CD14-positive monocyte (primary cell): ENCODE measurements around the gene TTC7B. TPM values are rescaled to one million over a fixed set of nuclear protein-coding genes. Genes with fewer than 3 reads are reported as not detected.

Source experiments
- DNase-seq, 3 donors: peaks; one replicate each; pipeline ENCODE4 v3.0.0-alpha.2; 2011 to 2022
- H2AFZ ChIP-seq: 2 replicates; pipeline ENCODE4 v1.6.0; 2012; ENCODE audit warnings: mild to moderate bottlenecking, low read depth, low read length, inconsistent platforms; ENCODE audit not compliant: insufficient read depth, poor library complexity, severe bottlenecking
- H3K27ac ChIP-seq, 2 donors: 1 replicate in 1 of 2; 2 replicates in 1 of 2; pipeline ENCODE4 v1.5.1; 2012 to 2013; ENCODE audit warnings: low read length in 2 of 2, control low read depth in 1 of 2, inconsistent platforms in 1 of 2, low read depth in 1 of 2, mild to moderate bottlenecking in 1 of 2
- H3K27me3 ChIP-seq, 2 donors: one replicate each; pipeline versions ENCODE4 v1.6.0 to v1.6.1; 2011 to 2013; ENCODE audit warnings: low read length in 2 of 2; ENCODE audit not compliant: control insufficient read depth in 2 of 2, insufficient read depth in 2 of 2
- H3K36me3 ChIP-seq, 2 donors: replicated peaks in 1 of 2; 1 replicate in 1 of 2; 2 replicates in 1 of 2; pipeline versions ENCODE4 v1.5.1 to v1.6.1; 2012 to 2013; ENCODE audit warnings: low read length in 2 of 2, control low read depth in 1 of 2, inconsistent platforms in 1 of 2, mild to moderate bottlenecking in 1 of 2; ENCODE audit not compliant: insufficient read depth in 2 of 2, control insufficient read depth in 1 of 2
- H3K4me1 ChIP-seq, 2 donors: 1 replicate in 1 of 2; 2 replicates in 1 of 2; pipeline versions ENCODE4 v1.5.1 to v1.6.1; 2012 to 2013; ENCODE audit warnings: low read length in 2 of 2, control low read depth in 1 of 2, inconsistent platforms in 1 of 2, mild to moderate bottlenecking in 1 of 2, moderate library complexity in 1 of 2; ENCODE audit not compliant: insufficient read depth in 2 of 2, control insufficient read depth in 1 of 2
- H3K4me2 ChIP-seq: replicated peaks from 2 replicates; pipeline ENCODE3; 2012; ENCODE audit warnings: low read length, moderate library complexity, mild to moderate bottlenecking; ENCODE audit not compliant: poor library complexity, severe bottlenecking; ENCODE audit errors: extremely low read depth
- H3K4me3 ChIP-seq, 3 experiments: fragments of 200-600 bp in 1 of 3; sonication (generic) in 1 of 3; replicated peaks in 1 of 3; 1 replicate in 2 of 3; 2 replicates in 1 of 3; pipeline ENCODE4 v1.5.1; 2011 to 2013; ENCODE audit warnings: low read length in 3 of 3, mild to moderate bottlenecking in 3 of 3, control low read depth in 2 of 3, low read depth in 2 of 3, inconsistent platforms in 1 of 3, moderate library complexity in 1 of 3
- H3K79me2 ChIP-seq: 2 replicates; pipeline ENCODE4 v1.6.0; 2012; ENCODE audit warnings: mild to moderate bottlenecking, control low read depth, inconsistent platforms, low read length, moderate library complexity; ENCODE audit not compliant: insufficient read depth
- H3K9ac ChIP-seq: 2 replicates; pipeline ENCODE4 v1.6.0; 2017; ENCODE audit warnings: low read length, mild to moderate bottlenecking; ENCODE audit not compliant: insufficient read depth, poor library complexity, severe bottlenecking
- H3K9me3 ChIP-seq, 2 donors: replicated peaks in 1 of 2; 1 replicate in 1 of 2; 2 replicates in 1 of 2; pipeline versions ENCODE4 v1.5.1 to v1.6.1; 2012 to 2013; ENCODE audit warnings: low read length in 2 of 2, control low read depth in 1 of 2; ENCODE audit not compliant: control insufficient read depth in 1 of 2, insufficient read depth in 1 of 2
- H4K20me1 ChIP-seq: 2 replicates; pipeline ENCODE4 v1.6.0; 2012; ENCODE audit warnings: mild to moderate bottlenecking, low read length, control low read depth, moderate library complexity; ENCODE audit not compliant: insufficient read depth
- H3K27ac Mint-ChIP-seq, 7 donors: one replicate each; pipeline ENCODE4 v1.8.0; 2020; ENCODE audit warnings: mild to moderate bottlenecking in 7 of 7, mixed read lengths in 7 of 7, moderate library complexity in 6 of 7, inconsistent platforms in 2 of 7
- H3K27me3 Mint-ChIP-seq, 3 donors: one replicate each; pipeline ENCODE4 v1.8.0; 2021 to 2022; ENCODE audit warnings: low read depth in 3 of 3, mild to moderate bottlenecking in 3 of 3, mixed read lengths in 3 of 3, moderate library complexity in 3 of 3, inconsistent platforms in 1 of 3
- H3K36me3 Mint-ChIP-seq, 2 donors: one replicate each; pipeline ENCODE4 v1.8.0; 2020; ENCODE audit warnings: mixed read lengths in 2 of 2, inconsistent platforms in 1 of 2, mild to moderate bottlenecking in 1 of 2
- H3K4me1 Mint-ChIP-seq: one replicate; pipeline ENCODE4 v1.8.0; 2020; ENCODE audit warnings: mild to moderate bottlenecking, mixed read lengths
- H3K4me3 Mint-ChIP-seq, 2 donors: one replicate each; pipeline ENCODE4 v1.8.0; 2020; ENCODE audit warnings: mild to moderate bottlenecking in 2 of 2, mixed read lengths in 2 of 2, moderate library complexity in 1 of 2
- H3K9me3 Mint-ChIP-seq, 7 donors: one replicate each; pipeline ENCODE4 v1.8.0; 2020 to 2022; ENCODE audit warnings: mixed read lengths in 7 of 7, mild to moderate bottlenecking in 6 of 7, moderate library complexity in 6 of 7, inconsistent platforms in 2 of 7
- WGBS: methylation state at CpG from one replicate; pipeline ENCODE4 v1.1.5; 2013; ENCODE audit warnings: missing lambda C conversion rate; ENCODE audit not compliant: insufficient coverage; 5-methylcytosine and 5-hydroxymethylcytosine counted together
- intact Hi-C, 2 donors: fragments of 100-400 bp; cut with micrococcal nuclease; formaldehyde crosslinking; loops; one replicate each; pipeline versions ENCODE4 v1.15.0 to v1.15.1; 2023
- polyA plus RNA-seq, 3 donors: library from polyadenylated mRNA; depleted of rRNA in 1 of 3; unstranded in 2 of 3; stranded (reverse) in 1 of 3; fragments of 300-500 nt in 2 of 3; fragments of >200 nt in 1 of 3; fragmentation: Illumina TruSeq in 2 of 3; gene quantifications; 1 replicate in 2 of 3; 2 replicates in 1 of 3; pipeline ENCODE4 v1.2.3, GENCODE V29; 2012 to 2021
- TF ChIP-seq, protein P1 (sequence below): fragments of 200-600 bp; IDR thresholded peaks from one replicate; pipeline ENCODE4 v1.8.0; 2022; ENCODE audit warnings: antibody characterized with exemption, mild to moderate bottlenecking

Gene TTC7B
- polyA plus RNA-seq, 3 donors: 0.87 to 2.6 (median 1.2) TPM

DNA sequence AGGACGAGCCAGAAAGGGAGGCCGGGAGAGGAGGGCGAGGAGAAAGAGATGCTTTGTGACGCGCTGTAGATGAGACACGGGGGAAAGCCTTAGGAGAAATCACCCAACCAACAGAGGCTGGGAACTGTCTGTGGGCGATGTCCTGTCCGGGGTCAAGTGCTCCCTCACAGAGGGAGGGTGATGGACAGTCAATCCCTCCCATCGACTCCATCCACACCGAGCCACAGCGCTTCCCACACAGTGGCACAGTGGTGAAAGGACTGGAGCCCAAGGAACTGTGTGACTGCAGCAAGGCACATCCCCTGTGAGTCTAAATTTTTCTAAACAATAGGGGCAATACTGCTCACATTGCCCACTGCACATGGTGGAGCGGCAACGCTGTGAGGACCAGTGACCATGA is 89.1 kb downstream of the TTC7B start:
- Histone ChIP-seq H3K4me2 (no peak overlapping the region), H2AFZ (no peak overlapping the region), H3K79me2 (no peaks in the 10 kb centered on the region), H3K27ac (no peak overlapping the region), H3K36me3 (no peaks in the 10 kb centered on the region), H4K20me1 (no peaks in the 10 kb centered on the region), H3K4me1 (peaks cover 19 to 22% of the 10 kb centered on the region in 2 donors), H3K27me3 (no peaks in the 10 kb centered on the region), H3K4me3 (no peak overlapping the region), H3K9me3 (no peaks in the 10 kb centered on the region), H3K9ac (no peak overlapping the region)
- Mint-ChIP-seq H3K4me3 (no peak overlapping the region), H3K9me3 (peaks cover 0 to 2% (median 0%) of the 10 kb centered on the region in 7 donors), H3K36me3 (peaks cover 0 to 2% of the 10 kb centered on the region in 2 donors), H3K27ac (peak overlapping the region in 1 of 7 donors; percentile 68), H3K27me3 (no peaks in the 10 kb centered on the region), H3K4me1 (peaks cover 12% of the 10 kb centered on the region)
- intact Hi-C loops: no loop called here
- DNase-seq: no peak
- 98% methylated on average over 9 of the region's 13 CpGs for WGBS
- TF ChIP-seq, protein P1, sequence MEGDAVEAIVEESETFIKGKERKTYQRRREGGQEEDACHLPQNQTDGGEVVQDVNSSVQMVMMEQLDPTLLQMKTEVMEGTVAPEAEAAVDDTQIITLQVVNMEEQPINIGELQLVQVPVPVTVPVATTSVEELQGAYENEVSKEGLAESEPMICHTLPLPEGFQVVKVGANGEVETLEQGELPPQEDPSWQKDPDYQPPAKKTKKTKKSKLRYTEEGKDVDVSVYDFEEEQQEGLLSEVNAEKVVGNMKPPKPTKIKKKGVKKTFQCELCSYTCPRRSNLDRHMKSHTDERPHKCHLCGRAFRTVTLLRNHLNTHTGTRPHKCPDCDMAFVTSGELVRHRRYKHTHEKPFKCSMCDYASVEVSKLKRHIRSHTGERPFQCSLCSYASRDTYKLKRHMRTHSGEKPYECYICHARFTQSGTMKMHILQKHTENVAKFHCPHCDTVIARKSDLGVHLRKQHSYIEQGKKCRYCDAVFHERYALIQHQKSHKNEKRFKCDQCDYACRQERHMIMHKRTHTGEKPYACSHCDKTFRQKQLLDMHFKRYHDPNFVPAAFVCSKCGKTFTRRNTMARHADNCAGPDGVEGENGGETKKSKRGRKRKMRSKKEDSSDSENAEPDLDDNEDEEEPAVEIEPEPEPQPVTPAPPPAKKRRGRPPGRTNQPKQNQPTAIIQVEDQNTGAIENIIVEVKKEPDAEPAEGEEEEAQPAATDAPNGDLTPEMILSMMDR: no peak

DNA sequence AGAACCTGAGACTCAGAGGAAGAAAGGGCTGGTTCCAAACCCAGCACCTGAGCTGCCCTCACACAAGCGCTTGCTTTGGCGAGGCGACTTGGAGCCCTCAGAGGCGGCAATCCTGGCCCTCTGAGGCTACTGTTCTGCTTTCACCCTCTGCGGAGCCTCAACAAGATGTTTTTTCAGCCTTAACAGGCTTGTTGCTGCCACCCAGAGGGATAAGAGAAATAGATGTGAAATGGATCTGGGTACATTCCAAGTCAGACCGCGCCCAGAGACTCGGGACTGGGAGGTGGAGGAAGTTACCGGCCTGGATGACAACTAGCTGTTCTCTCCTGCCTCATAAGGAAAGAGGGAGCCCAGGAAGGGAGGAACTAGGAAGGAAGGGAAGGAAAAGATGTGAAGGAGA is 89.6 kb downstream of the TTC7B start:
- 55% methylated on average over 2 of the region's 9 CpGs for WGBS
- Mint-ChIP-seq H3K9me3 (peaks cover 0 to 2% (median 0%) of the 10 kb centered on the region in 7 donors), H3K4me1 (peaks cover 9% of the 10 kb centered on the region), H3K36me3 (peaks cover 0 to 2% of the 10 kb centered on the region in 2 donors), H3K27me3 (no peaks in the 10 kb centered on the region), H3K4me3 (no peak overlapping the region), H3K27ac (peak overlapping the region in 1 of 7 donors; percentile 11)
- H3K27me3 ChIP-seq: no peaks in the 10 kb centered on the region
- peaks cover 20 to 22% of the 10 kb centered on the region in 2 donors for H3K4me1 ChIP-seq
- DNase-seq: no peak
- no peak overlapping the region for H2AFZ ChIP-seq
- TF ChIP-seq, protein P1: no peak
- H3K79me2 ChIP-seq: no peaks in the 10 kb centered on the region
- H3K4me2 ChIP-seq: no peak overlapping the region
- H4K20me1 ChIP-seq: no peaks in the 10 kb centered on the region
- H3K9me3 ChIP-seq: no peaks in the 10 kb centered on the region
- no peak overlapping the region for H3K9ac ChIP-seq
- H3K36me3 ChIP-seq: no peaks in the 10 kb centered on the region
- intact Hi-C loops: no loop called here
- no peak overlapping the region for H3K27ac ChIP-seq
- H3K4me3 ChIP-seq: no peak overlapping the region
